ENCODE data around the gene KCTD6.

GRCh38 chr3:58551636-58552180, 59.8 kb downstream of the KCTD6 start:
- no peak for TF ChIP-seq CTCF (conservative IDR thresholded peaks at IDR 0.05; ENCODE audit: low read depth in 2 of 2)
- TF ChIP-seq EZH2 (IDR thresholded peaks at IDR 0.05; ENCODE audit: low read depth, unreplicated experiment): no peak
- TF ChIP-seq ETS1 (IDR thresholded peaks at IDR 0.05): no peak
- no peak for TF ChIP-seq POLR2AphosphoS5 (IDR thresholded peaks at IDR 0.05; ENCODE audit: low read depth)
